GM12878 (cell line): ENCODE measurements around the gene ARL15.

Source experiments
- FOS ChIP-seq: IDR thresholded peaks from 3 replicates; pipeline ENCODE4 v1.6.1; 2011; ENCODE audit warnings: borderline replicate concordance; ENCODE audit not compliant: insufficient read length; ENCODE audit errors: extremely low read depth
- TF ChIP-seq, protein P1 (sequence below), 3 experiments: IDR thresholded peaks in 2 of 3; conservative IDR thresholded peaks in 1 of 3; 2 replicates each; pipeline ENCODE4 v1.5.1; 2011; ENCODE audit warnings: low read depth in 3 of 3, low read length in 3 of 3, mild to moderate bottlenecking in 3 of 3, control low read depth in 2 of 3, moderate library complexity in 2 of 3, inconsistent platforms in 1 of 3, mixed read lengths in 1 of 3; ENCODE audit not compliant: control insufficient read depth in 2 of 3, insufficient read depth in 1 of 3; ENCODE audit errors: extremely low read depth in 1 of 3

DNA sequence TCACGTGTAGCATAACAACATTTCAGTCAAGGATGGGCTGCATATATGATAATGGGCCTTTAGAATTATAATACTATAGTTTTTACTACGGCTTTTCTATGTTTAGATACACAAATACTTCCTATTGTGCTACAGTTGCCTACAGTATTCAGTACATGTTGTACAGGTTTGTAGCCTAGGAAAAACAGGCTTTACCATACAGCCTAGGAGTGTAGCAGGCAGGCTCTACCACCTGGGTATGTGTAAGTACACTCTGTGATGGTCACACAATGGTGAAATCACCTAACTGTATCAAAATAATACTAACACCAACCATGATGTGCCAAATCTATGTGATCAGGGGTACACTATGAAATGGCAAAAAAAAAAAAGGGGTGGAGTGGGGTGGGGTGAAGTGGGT lies 372.9 kb downstream of the ARL15 start:
- TF ChIP-seq, protein P1, sequence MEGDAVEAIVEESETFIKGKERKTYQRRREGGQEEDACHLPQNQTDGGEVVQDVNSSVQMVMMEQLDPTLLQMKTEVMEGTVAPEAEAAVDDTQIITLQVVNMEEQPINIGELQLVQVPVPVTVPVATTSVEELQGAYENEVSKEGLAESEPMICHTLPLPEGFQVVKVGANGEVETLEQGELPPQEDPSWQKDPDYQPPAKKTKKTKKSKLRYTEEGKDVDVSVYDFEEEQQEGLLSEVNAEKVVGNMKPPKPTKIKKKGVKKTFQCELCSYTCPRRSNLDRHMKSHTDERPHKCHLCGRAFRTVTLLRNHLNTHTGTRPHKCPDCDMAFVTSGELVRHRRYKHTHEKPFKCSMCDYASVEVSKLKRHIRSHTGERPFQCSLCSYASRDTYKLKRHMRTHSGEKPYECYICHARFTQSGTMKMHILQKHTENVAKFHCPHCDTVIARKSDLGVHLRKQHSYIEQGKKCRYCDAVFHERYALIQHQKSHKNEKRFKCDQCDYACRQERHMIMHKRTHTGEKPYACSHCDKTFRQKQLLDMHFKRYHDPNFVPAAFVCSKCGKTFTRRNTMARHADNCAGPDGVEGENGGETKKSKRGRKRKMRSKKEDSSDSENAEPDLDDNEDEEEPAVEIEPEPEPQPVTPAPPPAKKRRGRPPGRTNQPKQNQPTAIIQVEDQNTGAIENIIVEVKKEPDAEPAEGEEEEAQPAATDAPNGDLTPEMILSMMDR (IDR thresholded peaks at IDR 0.05 in 2 of 3, conservative IDR thresholded peaks at IDR 0.05 in 1 of 3; ENCODE audit: control insufficient read depth in 2 of 3, extremely low read depth in 1 of 3, insufficient read depth in 1 of 3, low read depth in 3 of 3, low read length in 3 of 3), result no peak
- no peak for TF ChIP-seq FOS
